Measurements from ENCODE around the gene FYN.
"Not testable (repeated sequence)": the region's sequence is repeated elsewhere in the genome, so short reads cannot be mapped to it uniquely, and the experiment has no call there.

Gene FYN

DNA sequence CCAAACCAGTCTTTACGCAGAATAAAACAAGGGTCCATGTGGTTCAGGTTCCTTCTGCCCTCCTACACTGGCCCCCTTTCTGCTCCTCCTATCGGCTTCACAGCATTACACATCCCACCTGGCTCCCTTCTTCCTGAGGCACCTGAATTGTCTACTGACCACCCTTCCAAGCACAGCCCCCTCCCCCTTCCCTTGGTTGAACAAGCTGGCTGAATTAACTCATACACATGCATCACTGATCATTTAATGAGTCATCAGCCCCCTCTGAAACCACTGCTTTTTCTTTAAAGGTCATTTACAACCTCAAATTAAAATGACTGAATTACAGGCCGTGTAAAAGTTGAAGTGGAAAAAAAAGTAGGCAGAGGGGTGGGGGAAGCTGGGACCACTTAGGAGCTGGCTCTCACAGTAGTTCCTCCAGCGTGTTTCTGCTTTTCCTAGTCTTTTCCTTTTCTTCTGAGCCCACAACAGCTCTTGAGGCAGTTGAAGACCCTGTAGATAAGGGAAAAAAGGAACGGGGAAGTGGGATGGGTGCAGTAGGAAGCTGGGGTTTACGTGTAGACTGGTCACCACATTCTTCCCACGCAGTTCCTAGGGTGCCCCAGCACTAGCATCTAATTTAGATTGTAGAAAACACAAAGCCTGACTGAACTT lies 67.6 kb downstream of the FYN start:
- peak; percentile 26 for DNase-seq

DNA sequence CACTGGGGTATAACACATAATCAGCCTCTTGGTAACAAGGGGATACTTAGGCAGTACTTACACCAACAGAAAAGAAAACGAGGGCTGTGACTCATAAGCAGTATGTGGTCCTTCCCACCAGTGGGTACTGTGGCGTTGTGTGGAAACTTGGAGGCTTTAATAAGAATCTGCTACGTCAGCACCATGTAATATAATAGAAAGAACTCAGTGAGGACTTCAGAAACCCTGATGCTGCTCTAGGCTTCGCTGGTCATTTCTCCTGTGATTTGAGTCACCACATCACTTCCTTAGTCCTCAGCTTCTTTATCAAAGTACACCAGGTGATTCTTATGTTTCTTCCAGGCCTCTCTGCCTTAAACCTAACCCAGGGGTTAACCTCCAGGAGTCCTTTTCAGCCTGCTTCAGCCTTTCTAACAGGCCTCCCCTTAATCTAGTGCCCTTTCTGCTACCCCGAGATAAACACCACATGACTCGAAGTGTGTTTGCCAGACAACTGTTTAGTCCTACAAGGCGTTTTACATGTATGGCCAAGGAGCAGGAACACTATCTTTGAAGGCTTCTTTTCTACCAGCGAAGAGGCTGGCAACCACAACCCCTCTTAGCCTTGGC lies 68.5 kb downstream of the FYN start:
- DNase-seq, result peak; percentile 58

DNA sequence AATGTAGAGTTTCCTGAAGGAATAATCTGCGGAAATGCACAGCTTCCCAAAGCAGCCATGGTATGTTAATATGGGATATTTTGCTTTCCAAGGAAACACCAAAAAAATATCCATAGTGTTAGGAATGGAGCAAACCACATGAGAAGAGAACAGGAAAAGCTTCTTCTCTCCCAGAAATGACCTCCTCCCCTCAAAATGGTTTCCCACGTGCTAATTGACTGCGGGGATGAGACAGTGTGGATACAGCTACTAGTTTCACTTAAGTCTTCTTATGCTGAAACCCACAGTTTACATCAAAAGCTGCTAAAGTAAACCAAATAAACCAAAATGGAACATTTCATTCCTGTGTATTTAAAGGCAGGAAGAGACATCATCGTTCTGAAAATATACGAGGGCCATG lies 69.4 kb downstream of the FYN start:
- no peak for DNase-seq

DNA sequence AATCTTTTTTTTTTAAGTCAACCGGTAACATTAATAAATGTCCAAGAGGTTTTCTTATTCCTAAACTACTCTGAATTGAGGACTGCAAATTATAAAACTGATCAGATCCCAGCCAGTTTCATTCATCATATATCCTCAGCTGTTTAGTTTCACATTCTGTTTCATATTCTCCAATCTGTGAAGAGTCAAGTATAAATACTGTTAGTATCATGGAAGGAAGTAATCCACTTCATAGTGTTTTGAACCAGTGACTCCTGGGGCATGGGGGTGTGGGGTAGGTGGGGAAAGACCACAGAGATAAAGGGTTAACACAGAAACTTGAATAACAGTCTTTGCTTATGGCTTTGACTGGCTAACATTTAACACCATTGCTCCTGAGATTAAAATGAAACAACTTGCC lies 69.9 kb downstream of the FYN start:
- DNase-seq, result no peak

DNA sequence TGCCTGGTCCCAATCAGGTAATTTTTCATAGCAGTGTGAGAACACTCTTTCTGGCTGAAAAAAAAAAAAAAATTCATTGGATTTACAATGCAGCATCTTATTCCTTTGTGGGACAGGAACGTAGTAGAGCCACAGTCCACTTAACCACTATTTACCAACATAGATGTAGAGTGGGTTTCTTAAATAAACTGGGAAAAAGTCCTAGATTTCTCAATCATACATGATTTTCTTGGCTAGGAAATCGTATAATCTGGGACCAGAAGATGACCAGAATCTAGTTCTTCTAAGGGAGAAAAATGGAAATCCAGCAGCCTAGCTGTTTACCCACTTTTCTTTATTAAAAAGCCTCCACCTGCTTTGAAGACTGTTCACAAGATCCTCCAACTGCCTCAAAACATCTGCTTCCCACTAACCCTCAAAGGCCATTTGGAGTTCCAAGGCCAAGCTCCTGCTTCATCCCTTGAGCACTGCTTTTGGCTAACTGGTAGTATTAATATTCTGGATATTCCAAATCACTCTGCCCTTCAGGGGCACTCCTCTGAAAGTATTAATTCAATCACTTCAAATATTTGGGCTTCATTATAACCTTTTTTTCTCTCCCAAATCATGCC lies 70.4 kb downstream of the FYN start:
- no peak for DNase-seq

DNA sequence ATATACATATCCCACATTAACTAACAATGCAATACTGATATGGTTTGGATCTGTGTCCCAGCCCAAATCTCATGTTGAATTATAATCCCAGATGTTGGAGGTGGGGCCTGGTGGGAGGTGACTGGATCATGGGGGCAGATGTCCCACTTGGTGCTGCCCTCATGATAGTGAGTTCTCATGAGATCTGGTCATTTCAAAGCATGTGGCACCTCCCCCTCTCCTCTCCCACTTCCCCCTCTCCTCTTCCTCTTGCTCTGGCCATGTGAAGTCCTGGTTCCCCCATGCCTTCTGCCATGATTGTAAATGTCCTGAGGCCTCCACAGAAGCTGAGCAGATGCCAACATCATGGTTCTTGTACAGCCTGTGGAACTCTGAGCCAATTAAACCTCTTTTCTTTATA lies 71.2 kb downstream of the FYN start:
- peak; percentile 43 for DNase-seq

DNA sequence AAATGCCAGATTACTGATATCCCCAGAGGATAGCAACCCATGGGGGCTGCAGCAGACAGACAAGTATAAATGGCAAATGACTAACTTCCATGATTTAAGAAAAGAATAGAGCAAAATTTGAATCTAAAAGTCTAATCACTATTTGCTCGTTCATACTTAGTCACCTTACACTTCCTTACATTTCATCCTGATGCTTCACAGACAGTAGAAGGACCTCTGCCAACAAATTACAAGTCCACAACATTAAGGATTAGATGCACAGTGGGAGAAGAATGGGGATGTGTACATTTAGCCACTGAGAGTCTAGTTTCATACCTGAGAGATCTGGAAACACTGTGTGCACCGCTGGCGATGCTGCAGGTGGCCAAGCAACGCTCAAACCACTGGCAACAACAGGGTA lies 72.4 kb downstream of the FYN start:
- DNase-seq, result no peak

DNA sequence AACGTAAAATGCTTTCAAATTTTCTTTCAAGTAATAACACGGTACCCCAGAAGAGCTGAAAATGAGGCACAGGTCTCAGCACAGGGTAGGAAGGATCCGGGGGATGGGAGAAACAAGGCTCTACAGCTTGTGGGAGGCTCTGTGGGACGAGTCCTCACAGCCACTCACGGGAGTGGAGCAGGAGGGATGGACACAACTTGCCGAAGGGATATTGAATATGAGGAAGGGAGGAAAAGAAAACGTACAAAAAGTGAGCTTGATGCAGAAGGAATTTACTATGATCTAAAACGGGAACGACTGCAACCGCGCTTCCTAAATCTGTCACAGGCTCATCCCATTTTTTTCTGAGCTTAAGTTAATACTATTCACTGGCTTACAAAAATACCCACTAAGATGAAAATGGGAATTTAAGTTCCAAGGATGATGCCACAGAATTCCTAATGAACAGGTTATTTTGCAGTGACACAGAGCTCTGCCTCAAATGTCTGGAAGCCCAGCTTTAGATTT lies 72.9 kb downstream of the FYN start:
- no peak for DNase-seq

DNA sequence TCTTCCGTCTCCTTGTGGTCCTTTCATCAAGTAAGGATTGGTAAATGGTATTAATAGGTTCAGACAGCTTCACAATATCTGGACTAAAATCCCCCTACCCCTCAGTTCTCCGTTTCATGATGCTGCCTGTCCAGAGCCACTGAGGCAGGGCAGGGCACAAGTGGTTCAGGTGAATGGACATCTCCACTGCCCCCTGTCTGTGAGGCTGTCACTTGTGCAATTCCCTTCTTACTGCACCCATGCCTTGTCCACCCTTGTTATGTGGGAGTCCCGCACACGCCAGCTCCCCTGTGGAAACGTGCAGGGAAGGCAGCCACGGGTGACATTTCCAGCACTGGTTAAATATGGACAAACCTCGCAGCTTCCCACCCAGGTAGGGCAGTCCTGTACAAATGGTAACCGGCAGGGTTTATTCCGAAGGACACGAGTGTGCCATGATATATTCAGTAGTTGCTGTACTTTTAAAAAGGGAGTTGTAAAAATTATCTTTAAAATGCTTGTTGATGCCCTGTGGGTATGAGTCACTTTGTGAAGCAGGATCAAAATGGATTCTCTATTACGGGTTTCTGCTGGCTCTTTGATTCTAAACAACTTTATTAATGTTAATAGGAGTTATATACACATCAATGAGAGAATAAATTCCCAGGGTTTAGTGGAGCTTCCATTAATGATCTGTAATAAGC lies 73.5 kb downstream of the FYN start:
- no peak for DNase-seq

DNA sequence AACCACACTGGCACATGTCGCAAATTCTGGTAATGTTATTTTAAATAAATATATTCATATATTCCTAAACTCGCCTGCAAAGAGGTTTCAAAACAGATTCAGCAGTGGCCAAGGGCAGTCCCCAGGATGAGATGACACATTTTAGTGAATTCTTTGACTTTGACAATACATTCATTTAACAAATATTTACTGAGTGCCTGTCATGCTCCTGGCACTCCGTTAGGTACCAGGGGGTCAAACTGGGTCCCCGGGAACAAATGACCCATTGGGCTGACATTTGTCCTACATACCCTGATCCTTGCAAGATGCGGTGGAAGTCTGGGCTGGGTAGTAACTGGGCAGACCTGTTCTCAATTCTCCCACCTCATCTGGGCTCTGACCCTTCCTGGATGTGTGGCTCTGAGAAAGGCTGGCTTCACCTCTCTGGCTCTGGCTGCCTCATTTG lies 74.9 kb downstream of the FYN start:
- DNase-seq, result no peak

DNA sequence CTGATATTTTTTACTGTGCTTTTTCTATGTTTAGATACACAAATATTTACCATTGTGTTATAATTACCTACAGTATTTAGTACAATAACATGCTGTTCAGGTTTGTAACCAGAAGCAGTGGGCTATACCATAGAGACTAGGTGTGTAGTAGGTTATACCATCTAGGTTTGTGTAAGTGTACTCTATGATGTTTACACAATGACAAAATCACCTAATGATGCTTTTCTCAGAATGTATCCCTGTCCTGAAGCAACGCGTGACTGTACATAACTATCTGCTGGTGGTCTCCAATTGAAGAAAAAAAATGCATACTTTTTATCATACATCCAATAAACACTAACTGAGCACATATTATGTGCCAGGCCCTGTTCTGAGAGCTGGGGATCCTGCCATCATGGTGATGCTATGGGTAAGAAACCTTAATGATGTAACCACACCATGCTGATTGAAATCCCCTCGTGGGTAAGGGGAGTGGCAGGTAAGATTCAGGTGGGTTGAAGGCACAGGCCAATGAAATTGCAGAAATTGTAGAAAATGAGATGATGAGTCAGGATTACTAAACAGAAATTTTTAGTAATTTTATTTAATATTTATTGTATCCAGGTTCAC lies 76.8 kb downstream of the FYN start:
- no peak for DNase-seq

DNA sequence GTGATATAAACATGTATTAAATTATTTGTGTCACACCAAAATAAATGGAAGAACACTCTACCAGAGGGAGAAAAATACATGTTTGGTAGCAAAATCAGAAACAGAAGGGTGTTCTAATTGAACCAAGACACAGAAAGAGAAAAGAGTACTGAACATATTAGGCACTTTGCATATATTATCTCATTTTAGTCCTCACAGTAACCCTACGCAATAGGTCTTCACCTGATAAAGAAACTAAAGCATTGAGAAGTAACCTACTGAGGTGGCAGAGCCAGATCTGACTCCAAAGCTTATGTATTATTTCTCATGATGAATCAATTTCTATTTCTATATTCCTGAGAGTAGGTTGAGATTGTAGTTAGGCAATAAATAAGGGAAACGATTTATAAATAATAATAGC lies 77.7 kb downstream of the FYN start:
- DNase-seq, result no peak

DNA sequence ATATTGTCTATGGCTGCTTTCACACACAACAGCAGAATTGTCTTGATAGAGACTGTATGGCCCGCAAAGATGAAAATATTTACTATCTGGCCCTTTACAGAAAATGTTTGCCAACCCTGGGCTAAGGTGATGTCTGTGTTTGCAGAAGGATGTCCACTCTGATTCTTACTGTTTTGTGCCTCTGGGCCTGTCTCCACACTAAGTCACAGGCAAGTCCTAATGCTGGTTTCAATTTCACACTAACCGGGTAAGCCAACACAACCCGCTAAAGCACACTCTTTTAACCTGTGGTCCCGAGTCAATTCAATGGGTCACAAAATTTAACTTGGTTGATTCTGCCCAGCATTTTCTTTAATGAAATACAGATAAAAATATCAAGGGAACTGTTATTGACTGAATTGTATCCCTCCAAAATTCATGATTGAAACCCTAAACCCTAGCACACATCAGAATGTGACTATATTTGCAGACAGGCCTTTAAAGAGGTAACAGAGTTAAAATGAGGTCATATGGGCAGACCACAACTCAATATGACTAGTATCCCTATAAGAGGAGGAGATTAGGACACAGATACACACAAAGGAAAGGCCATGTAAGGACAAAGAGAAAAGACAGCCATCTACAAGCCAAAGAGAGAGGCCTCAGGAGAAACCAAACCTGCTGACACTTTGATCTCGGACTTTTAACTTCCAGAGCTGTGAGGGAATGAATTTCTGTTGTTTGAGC lies 78.4 kb downstream of the FYN start:
- DNase-seq, result no peak

DNA sequence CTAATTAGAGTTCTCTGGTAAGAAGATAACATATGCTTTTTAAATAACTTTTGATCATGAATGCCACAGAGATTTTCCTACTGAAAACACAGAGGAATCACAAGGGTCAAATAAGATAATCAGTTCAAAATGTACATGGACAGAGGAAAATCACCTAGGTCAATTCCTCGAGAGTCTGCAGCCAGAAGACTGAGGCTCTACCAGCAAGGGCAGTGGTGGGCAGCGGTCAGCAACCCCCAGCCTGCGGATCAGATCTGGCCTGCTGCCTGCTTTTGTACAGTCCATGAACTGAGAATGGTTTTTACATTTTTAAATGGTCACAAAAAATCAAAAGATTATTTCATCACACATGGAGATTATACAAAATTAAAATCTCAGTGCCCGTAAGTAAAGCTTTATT lies 79.0 kb downstream of the FYN start:
- no peak for DNase-seq

DNA sequence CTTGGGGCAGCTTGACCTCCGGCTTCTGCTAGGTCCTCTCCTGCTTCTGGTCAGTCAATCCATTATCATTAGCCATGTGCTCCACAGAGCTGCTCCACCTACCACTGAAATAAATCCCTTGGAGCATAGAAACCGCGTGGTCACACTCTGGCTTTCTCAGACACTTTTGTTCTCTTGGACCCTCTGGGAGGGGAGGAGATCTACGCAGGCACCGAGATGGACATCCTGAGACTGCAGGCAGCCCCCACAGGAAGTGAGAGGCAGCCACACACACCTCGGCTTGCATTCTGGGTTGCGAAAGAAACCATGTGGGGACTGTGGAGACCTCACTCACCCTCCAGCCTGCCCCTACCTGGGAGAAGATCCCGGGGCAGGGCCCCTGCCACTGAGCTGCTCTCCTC lies 79.5 kb downstream of the FYN start:
- DNase-seq, result no peak

DNA sequence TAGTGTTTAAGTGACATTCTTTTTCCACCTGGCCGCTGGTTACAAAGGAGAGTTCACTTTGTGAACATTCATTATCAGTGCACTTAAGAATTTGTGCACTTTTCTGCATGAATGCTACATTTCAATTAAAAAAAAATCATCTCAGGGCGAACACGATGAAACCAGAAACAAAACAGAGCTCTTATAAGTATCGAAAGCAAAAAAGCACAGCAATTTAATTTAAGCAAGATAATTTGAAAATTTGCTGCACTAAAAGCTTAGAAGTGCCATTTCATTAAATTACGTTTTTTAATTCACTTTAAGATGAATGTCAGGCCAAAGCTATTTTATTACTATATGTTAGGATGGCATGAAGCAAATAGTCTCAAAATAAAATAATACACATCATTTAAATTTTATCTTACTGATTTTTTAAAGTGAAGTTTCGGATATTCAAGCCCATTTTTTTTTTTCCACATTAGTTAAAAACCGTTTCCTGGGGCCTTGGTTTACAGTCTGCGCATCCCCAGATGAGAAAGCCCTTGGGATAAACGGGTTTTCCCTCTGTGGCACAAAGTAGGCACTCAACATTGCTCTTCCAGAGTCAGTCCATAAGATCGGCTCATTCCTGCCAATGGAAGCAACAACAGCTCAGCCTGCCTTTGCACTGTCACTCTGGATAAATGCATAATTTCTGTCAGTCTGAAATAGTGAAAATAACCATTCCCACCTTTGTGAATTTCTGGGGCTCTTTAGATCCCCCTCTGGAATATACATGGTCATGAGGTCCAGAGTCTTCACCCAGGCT lies 80.1 kb downstream of the FYN start:
- DNase-seq, result no peak

DNA sequence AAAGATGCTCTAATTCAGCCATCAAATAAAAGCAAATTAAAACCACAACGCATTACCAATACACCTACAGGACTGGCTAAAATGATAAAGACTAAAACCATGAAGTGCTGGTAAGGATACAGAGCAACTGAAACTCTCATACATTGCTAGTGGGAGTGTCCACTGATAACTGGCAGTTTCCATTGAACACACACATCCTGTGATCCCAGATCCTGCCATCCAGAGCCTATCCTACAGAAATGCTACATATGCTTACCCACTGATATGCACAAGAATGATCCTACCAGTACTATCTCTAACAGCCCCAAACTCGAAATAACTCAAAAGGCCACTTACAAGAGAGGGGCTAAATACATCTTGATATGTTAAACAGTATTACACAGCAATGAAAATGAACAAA lies 81.0 kb downstream of the FYN start:
- no peak for DNase-seq

DNA sequence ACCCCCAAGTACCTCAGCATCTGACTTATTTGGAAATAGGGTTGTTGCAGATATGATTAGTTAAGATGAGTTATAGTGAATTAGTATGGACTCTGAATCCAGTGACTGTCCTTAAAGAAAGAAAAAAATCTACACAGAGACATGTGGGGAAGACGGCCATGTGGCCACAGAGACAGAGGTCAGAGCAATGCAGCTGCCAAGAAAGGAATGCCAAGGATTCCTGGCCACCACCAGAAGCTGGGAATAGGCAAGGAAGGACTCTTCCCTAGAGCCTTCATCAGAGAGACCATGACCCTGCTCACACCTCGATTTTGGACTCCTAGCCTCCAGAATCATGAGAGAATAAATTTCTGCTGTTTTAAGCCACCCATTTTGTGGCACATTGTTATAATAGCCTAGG lies 81.8 kb downstream of the FYN start:
- DNase-seq, result no peak

DNA sequence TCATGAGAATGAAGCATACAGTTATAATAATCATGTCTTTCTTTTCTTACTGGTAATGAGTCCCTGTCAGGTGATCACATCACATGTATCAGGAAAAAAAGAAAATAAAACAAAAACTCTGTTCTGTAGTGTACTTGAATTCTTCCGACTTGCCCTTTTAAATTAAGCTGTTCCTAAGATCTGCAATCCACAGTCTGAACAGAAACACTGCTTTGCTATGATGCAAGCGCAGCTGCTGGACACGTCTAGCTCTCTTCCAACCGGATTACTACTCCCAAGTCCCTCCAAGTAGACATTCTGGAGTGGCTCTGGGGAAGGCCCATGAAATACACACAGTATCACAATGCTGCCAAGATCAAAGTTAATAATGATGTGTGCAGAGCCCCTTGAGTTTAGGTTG lies 83.7 kb downstream of the FYN start:
- DNase-seq, result no peak

DNA sequence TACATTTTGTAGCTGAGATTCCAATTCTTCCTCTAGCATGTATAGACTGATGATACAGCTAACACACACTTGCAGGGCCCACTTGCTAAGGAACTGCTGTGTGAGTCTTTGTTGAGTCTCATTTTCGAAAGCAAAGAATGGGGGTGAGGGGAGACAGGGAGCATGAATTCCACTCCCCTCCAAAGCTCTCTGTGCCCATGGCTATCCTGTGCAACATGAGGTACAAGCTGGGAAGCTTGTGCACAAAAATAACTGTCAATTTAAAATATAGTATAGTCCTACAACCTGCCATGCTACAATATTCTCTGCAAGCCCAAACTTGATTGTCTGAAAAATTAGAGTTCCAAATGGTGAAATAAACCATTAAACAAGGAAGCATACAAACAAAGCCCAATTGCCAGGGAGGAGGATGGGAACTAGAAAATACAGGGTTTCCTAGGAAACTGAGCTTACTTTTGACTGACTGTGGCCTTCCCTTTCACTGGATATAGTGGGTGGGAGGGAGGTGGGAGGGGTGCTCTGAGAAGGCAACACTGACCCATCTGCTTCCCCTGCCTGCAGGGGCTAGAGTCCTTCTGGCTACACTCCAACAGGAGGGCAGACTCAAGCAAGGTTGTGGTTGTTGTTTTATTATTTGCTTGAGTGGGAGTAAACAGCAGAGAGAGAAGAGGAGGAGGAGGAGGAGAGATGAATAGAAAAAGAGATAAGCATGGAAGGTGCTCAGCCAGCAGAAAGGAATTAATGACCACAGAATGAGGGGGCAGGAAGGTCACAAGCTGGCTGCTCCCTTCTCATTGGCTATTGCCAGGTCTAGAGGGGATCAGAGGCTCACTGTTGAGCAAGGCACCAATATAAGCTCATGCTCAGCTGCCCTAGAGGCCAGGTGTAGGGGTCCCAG lies 84.6 kb downstream of the FYN start:
- DNase-seq, result no peak

DNA sequence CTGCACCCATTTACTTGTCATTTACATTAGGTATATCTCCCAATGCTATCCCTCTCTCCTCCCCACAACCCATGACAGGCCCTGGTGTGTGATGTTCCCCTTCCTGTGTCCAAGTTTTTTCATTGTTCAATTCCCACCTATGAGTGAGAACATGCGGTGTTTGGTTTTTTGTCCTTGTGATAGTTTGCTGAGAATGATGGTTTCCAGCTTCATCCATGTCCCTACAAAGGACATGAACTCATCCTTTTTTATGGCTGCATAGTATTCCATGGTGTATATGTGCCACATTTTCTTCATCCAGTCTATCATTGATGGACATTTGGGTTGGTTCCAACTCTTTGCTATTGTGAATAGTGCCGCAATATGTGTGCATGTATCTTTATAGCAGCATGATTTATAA lies 87.1 kb downstream of the FYN start:
- DNase-seq, result not testable (repeated sequence)

Data from MV-4-11 (cell line).